Esophagus muscularis mucosa (tissue), 4 donors: ENCODE data around the gene NUPR2.
"Not testable (repeated sequence)": the region's sequence is repeated elsewhere in the genome, so short reads cannot be mapped to it uniquely, and the experiment has no call there.

Experiments
- EP300 ChIP-seq: sonication (generic); formaldehyde crosslinking; IDR thresholded peaks from one replicate; pipeline ENCODE4 v1.6.1; 2017; ENCODE audit warnings: antibody characterized with exemption
- POLR2A ChIP-seq: fragments of 450-650 bp; IDR thresholded peaks from one replicate; pipeline ENCODE4 v1.6.1; 2017; ENCODE audit warnings: antibody characterized with exemption, moderate library complexity, mild to moderate bottlenecking, low read depth
- POLR2AphosphoS5 ChIP-seq, 2 donors: sonication (generic); formaldehyde crosslinking; IDR thresholded peaks; one replicate each; pipeline ENCODE4 v1.6.1; 2017; ENCODE audit warnings: antibody characterized with exemption in 2 of 2
- TF ChIP-seq, protein P1 (sequence below), 3 experiments: fragments of 200-600 bp in 2 of 3; fragments of 450-650 bp in 1 of 3; sonication (generic) in 2 of 3; IDR thresholded peaks; one replicate each; pipeline ENCODE4 v1.5.1; 2017 to 2019; ENCODE audit warnings: antibody characterized with exemption in 3 of 3, mild to moderate bottlenecking in 2 of 3, moderate library complexity in 1 of 3

- TF ChIP-seq, protein P1, sequence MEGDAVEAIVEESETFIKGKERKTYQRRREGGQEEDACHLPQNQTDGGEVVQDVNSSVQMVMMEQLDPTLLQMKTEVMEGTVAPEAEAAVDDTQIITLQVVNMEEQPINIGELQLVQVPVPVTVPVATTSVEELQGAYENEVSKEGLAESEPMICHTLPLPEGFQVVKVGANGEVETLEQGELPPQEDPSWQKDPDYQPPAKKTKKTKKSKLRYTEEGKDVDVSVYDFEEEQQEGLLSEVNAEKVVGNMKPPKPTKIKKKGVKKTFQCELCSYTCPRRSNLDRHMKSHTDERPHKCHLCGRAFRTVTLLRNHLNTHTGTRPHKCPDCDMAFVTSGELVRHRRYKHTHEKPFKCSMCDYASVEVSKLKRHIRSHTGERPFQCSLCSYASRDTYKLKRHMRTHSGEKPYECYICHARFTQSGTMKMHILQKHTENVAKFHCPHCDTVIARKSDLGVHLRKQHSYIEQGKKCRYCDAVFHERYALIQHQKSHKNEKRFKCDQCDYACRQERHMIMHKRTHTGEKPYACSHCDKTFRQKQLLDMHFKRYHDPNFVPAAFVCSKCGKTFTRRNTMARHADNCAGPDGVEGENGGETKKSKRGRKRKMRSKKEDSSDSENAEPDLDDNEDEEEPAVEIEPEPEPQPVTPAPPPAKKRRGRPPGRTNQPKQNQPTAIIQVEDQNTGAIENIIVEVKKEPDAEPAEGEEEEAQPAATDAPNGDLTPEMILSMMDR (IDR thresholded peaks at IDR 0.05), result not testable (repeated sequence)
- not testable (repeated sequence) for TF ChIP-seq POLR2A; POLR2AphosphoS5 (IDR thresholded peaks at IDR 0.05); EP300
Measured at GRCh38 chr7:56112244-56112643, 4.0 kb downstream of the NUPR2 start.
